IPS-15b (cell line): ENCODE measurements around the gene MT4.
"Not testable (repeated sequence)": the region's sequence is repeated elsewhere in the genome, so short reads cannot be mapped to it uniquely, and the experiment has no call there.

Experiments
- H3K27me3 ChIP-seq: one replicate; pipeline ENCODE4 v1.6.1; 2013; ENCODE audit warnings: low read length; ENCODE audit not compliant: control insufficient read depth, insufficient read depth
- H3K36me3 ChIP-seq: one replicate; pipeline ENCODE4 v1.6.1; 2013; ENCODE audit warnings: low read length; ENCODE audit not compliant: control insufficient read depth, insufficient read depth
- H3K4me1 ChIP-seq: one replicate; pipeline ENCODE4 v1.6.1; 2013; ENCODE audit warnings: mild to moderate bottlenecking, low read length; ENCODE audit not compliant: control insufficient read depth, insufficient read depth
- H3K4me3 ChIP-seq: one replicate; pipeline ENCODE4 v1.5.1; 2013; ENCODE audit warnings: low read depth, low read length
- H3K9ac ChIP-seq: one replicate; pipeline ENCODE4 v1.6.1; 2013; ENCODE audit warnings: low read depth, mild to moderate bottlenecking, low read length
- H3K9me3 ChIP-seq: one replicate; pipeline ENCODE4 v1.6.1; 2013; ENCODE audit warnings: mild to moderate bottlenecking, low read length; ENCODE audit not compliant: control insufficient read depth, insufficient read depth

The MT4 gene

DNA sequence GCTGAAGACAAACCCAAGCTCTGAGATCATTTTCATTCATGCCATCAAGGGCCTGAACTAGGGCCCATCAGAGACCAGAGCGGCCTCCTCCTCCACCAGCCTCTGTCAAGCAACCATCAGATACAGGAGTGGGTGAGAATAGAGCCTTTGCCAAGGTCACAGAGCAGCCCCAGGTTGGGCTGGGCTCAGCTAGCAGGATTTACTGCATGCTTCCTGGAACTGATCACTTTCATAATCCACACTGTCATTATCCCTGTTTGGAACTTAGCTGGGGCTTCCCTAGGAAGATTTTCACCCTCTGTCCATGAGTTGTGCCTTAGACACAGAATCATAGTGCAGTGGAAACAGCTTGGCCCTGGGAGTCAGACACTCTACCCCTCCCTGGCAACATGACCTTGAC lies 5.1 kb downstream of the MT4 start:
- no peaks in the 10 kb centered on the region for H3K9me3 ChIP-seq
- no peaks in the 10 kb centered on the region for H3K4me1 ChIP-seq
- no peak overlapping the region for H3K4me3 ChIP-seq
- H3K36me3 ChIP-seq = no peaks in the 10 kb centered on the region
- peaks cover 3% of the 10 kb centered on the region for H3K27me3 ChIP-seq
- no peak overlapping the region for H3K9ac ChIP-seq

DNA sequence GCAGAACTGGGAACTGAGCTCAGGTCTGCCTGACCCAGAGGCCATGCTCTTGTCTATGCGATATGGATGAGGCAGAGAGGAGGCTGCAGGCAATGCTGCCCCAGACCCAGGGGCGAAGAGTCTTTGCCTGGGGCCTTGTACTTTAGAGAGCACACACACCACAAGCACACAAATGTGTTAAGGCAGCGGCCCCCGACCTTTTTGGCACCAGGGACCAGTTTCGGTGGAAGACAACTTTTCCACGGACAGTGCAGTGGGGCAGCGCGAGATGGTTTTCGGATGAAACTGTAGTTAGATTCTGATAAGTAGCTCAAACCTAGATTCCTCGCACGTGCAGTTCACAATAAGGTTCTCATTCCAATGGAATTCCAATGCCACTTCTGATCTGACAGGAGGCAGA lies 6.7 kb downstream of the MT4 start:
- H3K4me3 ChIP-seq = no peak overlapping the region
- no peaks in the 10 kb centered on the region for H3K36me3 ChIP-seq
- no peaks in the 10 kb centered on the region for H3K4me1 ChIP-seq
- no peak overlapping the region for H3K9ac ChIP-seq
- H3K9me3 ChIP-seq = no peaks in the 10 kb centered on the region
- H3K27me3 ChIP-seq = peaks cover 3% of the 10 kb centered on the region

DNA sequence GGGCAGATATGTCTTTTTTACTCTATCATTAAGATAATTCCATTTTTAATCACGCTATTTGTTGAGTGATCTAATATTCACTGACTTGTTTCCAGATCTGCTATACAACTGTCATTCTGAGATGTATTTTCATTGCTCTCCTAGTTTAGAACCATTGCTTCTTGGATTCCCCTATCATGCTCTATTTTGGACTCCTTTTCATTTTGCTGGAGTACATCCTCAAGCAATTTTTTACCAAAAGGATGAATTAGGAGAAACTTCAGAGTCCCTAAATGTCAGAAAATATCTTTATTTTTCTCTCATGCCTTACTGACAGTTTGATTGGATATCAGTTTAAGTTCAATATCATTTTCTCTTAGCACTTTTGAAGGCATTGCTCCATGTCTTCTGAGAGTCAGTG lies 9.8 kb downstream of the MT4 start:
- Histone ChIP-seq H3K4me3 (no peak overlapping the region), H3K4me1 (no peaks in the 10 kb centered on the region), H3K27me3 (no peaks in the 10 kb centered on the region), H3K9ac (no peak overlapping the region), H3K36me3 (no peaks in the 10 kb centered on the region), H3K9me3 (no peaks in the 10 kb centered on the region)

DNA sequence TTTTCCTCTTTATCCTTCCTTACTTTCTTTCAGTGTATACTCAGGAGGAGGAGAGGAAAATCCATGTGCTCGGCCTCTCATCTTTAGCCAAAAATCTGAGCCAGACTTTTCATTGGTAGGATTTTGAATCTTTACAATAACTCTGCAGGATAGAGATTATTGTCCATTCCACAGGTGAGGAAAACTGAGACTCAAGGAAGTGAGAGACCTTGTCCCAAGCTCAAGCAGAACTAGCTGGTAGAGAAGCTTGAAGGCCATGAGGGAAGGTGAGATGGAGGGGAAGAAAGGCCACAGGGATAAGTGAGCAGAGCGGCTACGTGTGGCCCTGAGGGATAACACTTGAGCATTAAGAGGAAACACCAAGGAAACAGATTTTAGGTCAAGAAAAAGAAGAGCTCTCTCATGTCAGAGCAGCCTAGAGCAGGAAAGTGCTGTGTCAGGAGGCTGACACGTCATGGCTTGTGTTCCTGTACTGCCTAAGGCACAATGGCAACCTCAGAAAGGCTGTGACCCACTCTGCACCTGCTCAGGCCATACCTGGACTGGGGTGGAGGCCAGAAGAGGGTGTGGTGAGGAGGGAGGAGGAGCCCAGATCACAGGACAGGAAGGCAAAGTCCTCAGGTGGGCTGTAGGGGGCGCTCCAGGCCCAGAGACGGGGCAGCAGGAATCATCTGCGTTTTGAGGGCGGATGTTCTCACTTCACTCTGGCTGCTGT lies 11.9 kb downstream of the MT4 start:
- H3K9me3 ChIP-seq = no peaks in the 10 kb centered on the region
- no peak overlapping the region for H3K4me3 ChIP-seq
- no peaks in the 10 kb centered on the region for H3K36me3 ChIP-seq
- no peaks in the 10 kb centered on the region for H3K4me1 ChIP-seq
- peaks cover 3% of the 10 kb centered on the region for H3K27me3 ChIP-seq
- H3K9ac ChIP-seq = no peak overlapping the region

DNA sequence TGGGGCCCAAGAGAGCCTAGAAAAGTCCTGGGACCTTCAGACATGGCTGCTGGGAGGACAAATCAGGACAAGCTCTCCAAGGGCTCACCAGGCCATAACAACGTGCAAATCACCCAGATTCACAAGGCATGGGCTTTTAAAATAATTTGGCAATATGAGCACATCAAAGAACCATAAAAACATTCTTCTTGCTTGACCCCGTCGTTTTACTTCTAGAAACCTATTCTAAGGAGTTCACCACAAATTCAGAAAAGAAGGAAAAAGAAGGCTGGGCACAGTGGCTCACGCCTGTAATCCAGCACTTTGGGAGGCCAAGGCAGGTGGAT lies 12.4 kb downstream of the MT4 start:
- H3K4me3 ChIP-seq = no peak overlapping the region
- H3K4me1 ChIP-seq = no peaks in the 10 kb centered on the region
- no peaks in the 10 kb centered on the region for H3K9me3 ChIP-seq
- H3K9ac ChIP-seq = no peak overlapping the region
- H3K36me3 ChIP-seq = no peaks in the 10 kb centered on the region
- peaks cover 4% of the 10 kb centered on the region for H3K27me3 ChIP-seq

DNA sequence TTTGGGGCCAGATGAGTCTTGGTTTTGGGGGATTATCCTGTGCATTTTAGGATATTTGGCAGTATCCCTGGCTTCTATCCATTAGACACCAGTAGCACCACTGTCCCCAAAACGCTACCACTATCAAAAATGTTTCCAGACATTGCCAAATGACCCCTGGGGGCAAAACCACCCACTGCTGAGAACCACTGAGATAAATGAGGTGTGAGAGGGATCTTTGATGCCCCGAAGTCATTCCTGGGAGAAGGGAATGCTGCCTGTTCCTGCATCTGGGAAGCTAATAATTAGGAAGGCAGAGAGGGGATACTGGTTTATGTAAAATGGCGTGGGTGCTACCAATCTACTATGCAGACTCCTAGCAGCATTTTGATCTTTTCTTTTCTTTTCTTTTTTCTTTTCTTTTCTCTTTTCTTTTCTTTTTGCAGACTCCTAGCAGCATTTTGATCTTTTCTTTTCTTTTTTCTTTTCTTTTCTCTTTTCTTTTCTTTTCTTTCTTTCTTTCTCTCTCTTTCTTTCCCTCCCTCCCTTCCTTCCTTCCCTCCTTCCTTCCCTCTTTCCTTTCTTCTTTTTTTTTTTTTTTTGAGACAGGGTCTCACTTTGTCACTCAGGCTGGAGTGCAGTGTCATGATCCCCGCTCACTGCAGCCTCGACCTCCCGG lies 15.6 kb downstream of the MT4 start:
- H3K9me3 ChIP-seq = no peaks in the 10 kb centered on the region

DNA sequence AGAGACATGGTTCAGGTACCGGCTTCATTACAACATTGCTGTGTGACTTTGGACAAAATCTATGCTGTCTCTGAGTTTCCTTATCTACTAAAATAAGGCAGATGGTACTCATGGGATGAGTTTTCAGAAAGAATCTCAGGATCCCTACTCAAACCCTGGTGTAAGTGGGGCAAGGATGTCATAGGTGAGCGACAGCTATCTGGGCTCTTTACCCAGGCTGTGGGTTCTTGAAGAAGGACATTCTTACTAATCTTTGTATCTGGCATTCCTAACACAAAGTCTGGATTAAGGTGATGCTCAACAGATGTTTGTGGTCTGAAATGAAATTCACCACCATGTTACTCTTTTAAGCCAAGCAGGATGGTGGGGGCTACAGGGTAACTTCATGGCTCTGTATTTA lies 18.0 kb downstream of the MT4 start:
- peaks cover 42% of the 10 kb centered on the region for H3K27me3 ChIP-seq

More for the DNA sequence above, 15.6 kb downstream of the MT4 start:
- Histone ChIP-seq H3K4me1 (no peaks in the 10 kb centered on the region), H3K9ac (no peak overlapping the region), H3K27me3 (peaks cover 20% of the 10 kb centered on the region), H3K4me3 (no peak overlapping the region), H3K36me3 (no peaks in the 10 kb centered on the region)

DNA sequence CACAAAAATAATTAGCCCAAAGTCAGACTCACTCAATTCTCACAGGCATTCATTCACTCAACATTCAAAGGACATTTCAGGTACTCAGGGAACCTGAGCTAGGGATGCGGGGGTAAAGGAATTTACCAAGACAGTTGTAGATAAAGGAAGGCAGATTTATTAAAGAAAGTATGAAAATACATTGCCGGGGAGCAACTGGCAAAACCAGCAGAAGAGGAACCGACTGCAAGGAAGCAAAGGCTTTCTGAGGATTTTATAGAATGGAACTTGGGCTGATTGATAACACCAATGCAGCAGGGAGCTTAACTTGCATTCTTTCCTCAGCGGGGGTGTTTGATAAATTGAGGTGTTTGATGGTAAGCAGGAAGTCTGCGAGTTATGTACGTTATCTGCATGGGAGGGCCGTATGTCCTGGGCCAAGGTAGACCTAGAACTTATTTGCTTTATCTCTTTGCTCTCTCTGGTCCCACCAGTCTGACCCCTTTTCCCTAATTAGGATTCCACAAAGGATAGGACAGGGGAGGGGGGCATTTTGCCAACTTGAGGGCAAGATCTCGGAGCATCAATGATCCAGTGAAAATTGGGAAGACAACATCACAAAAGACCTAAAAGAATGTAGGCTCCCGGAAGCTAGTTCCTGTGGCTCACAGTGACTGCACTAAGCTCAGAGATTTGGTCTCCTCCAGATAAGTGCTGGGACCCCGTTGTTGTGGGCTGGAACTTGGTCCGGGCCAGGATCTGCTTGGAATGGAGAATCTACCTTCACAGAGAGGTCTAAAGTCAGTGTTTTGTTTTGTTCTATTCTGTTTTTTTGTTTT lies 18.7 kb downstream of the MT4 start:
- Histone ChIP-seq H3K4me1 (no peaks in the 10 kb centered on the region), H3K4me3 (no peak overlapping the region), H3K36me3 (no peaks in the 10 kb centered on the region), H3K9ac (no peak overlapping the region), H3K27me3 (peaks cover 48% of the 10 kb centered on the region), H3K9me3 (no peaks in the 10 kb centered on the region)

More for the DNA sequence above, 18.0 kb downstream of the MT4 start:
- H3K9me3 ChIP-seq, H3K4me1 ChIP-seq, H3K4me3 ChIP-seq, H3K9ac ChIP-seq, H3K36me3 ChIP-seq: not testable (repeated sequence)

DNA sequence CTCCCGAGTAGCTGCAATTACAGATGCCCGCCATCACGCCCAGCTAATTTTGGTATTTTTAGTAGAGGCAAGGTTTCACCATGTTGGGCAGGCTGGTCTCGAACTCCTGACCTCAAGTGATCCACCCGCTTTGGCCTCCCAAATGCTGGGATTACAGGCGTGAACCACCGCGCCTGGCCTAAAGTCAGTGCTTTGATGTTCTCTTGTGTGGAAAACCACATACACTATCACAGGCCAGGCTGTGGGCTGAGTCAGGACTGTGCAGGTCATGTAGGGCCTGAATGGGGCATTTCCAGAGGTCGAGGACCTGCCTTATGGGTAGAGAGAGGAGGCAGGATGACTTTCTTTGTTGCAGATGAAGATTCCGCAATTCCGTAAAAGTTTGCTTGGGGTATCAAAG lies 19.4 kb downstream of the MT4 start:
- H3K4me1 ChIP-seq = no peaks in the 10 kb centered on the region
- no peaks in the 10 kb centered on the region for H3K36me3 ChIP-seq
- no peaks in the 10 kb centered on the region for H3K9me3 ChIP-seq
- H3K27me3 ChIP-seq = peaks cover 55% of the 10 kb centered on the region
- no peak overlapping the region for H3K4me3 ChIP-seq
- no peak overlapping the region for H3K9ac ChIP-seq

DNA sequence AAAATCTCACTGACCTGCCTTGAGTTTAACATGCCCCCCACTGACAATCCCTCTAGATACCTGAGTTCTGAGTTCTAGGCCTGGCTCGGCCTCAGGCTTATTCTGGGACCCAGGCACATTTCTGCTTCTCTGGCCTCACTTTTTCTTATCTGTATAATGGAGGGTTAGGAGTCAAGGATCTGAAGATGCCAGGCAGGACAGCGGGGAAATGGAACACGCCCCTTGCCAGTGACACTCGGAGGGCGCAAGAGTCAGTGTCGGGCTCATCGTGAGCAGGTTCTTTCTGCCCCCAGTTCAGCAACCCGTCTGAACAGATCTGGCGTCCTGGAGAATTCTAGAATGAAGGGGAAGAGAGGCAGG lies 23.9 kb downstream of the MT4 start:
- no peaks in the 10 kb centered on the region for H3K4me1 ChIP-seq
- peak overlapping the region; percentile 62 for H3K4me3 ChIP-seq
- no peaks in the 10 kb centered on the region for H3K36me3 ChIP-seq
- H3K9me3 ChIP-seq = no peaks in the 10 kb centered on the region
- H3K9ac ChIP-seq = no peak overlapping the region
- peaks cover 72% of the 10 kb centered on the region for H3K27me3 ChIP-seq

DNA sequence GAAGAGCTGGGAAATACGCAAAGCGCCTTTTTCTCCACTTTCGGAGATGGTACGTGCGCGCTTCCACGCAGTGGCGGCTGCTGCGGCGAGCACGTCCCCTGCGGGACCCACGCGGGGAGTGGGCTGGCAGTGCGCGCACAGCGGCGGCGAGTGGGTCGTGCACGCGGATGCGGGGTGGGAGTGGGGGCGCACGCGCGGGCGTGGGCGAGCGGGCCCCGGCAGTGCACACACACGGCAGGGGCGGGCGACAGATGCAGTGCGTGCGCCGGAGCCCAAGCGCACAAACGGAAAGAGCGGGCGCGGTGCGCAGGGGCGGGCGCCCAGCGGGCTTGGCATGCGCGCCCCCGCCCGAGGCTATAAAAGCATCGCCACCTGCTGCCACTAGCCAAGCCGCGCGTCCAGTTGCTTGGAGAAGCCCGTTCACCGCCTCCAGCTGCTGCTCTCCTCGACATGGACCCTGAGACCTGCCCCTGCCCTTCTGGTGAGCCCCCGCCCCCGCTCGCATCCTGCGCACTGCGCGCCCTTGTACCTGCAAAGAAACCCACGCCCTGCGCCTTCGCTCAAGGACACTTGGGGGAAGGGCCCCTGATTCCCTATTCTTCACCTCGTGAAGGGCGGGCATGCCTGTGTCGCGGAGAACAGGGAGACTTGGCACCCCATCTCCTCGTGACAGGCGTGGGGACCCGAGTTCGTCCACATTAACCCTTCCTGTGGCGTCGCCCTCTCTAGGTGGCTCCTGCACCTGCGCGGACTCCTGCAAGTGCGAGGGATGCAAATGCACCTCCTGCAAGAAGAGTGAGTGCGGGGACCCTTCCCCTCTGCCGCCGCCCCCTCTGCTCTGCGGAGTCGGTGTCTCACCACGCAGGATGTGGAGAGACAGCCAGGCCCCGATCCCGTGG lies 24.5 kb downstream of the MT4 start, which contains the start of gene MT3:
TSS of gene MT3 (plus strand) at position 388 of the 899 bp plus-strand sequence. CDS start at position 451, 63 bp downstream.
- Histone ChIP-seq H3K36me3 (no peaks in the 10 kb centered on the region), H3K27me3 (peaks cover 74% of the 10 kb centered on the region), H3K4me1 (no peaks in the 10 kb centered on the region), H3K9me3 (no peaks in the 10 kb centered on the region), H3K4me3 (peak within 1 kb of the TSS; percentile 62), H3K9ac (no peak within 1 kb of the TSS)
